Psoas muscle (tissue), 8 donors: ENCODE results near the gene RMI1. TPM values are rescaled to one million over a fixed set of nuclear protein-coding genes. Genes with fewer than 3 reads are reported as not detected.

Source experiments
- ATAC-seq, 4 donors: fragments of 200-7000 bp; cut with Tn5 transposase; one replicate each; pipeline ENCODE4 v1.9.1; 2020; ENCODE audit warnings: moderate library complexity in 3 of 4, mild to moderate bottlenecking in 2 of 4
- DNase-seq, 2 donors: peaks; one replicate each; pipeline ENCODE4 v3.0.0-alpha.2; 2020
- H3K27ac ChIP-seq: fragments of 200-600 bp; one replicate; pipeline ENCODE4 v1.8.0; 2022
- H3K27me3 ChIP-seq, 3 donors: fragments of 200-600 bp in 1 of 3; one replicate each; pipeline versions ENCODE4 v1.6.1 to v1.8.0; 2013 to 2022; ENCODE audit warnings: low read length in 2 of 3, mild to moderate bottlenecking in 2 of 3, moderate library complexity in 1 of 3; ENCODE audit not compliant: insufficient read depth in 3 of 3
- H3K36me3 ChIP-seq, 2 donors: fragments of 200-600 bp in 1 of 2; one replicate each; pipeline versions ENCODE4 v1.6.1 to v1.8.0; 2013 to 2022; ENCODE audit warnings: low read depth in 1 of 2, mild to moderate bottlenecking in 1 of 2, moderate library complexity in 1 of 2; ENCODE audit not compliant: insufficient read depth in 1 of 2
- H3K4me1 ChIP-seq: fragments of 200-600 bp; one replicate; pipeline ENCODE4 v1.8.0; 2022
- H3K4me3 ChIP-seq: fragments of 200-600 bp; one replicate; pipeline ENCODE4 v1.8.0; 2022; ENCODE audit warnings: mild to moderate bottlenecking
- H3K9me3 ChIP-seq: fragments of 200-600 bp; one replicate; pipeline ENCODE4 v1.8.0; 2022
- WGBS, 3 donors: extraction: QIAGEN DNeasy Blood & Tissue Kit; methylation state at CpG; one replicate each; pipeline versions ENCODE4 v1.1.6 to v1.1.7; 2013; 5-methylcytosine and 5-hydroxymethylcytosine counted together
- intact Hi-C, 2 donors: fragments of 100-400 bp; cut with DNase I; formaldehyde crosslinking; loops; one replicate each; pipeline versions ENCODE4 v1.11.0 to v1.14.2; 2022
- polyA plus RNA-seq, 3 donors: library from polyadenylated mRNA; stranded (reverse); fragments of 200-250 nt; gene quantifications; one replicate each; pipeline ENCODE4 v1.2.3, GENCODE V29; 2013
- total RNA-seq, 4 donors: library from RNA; stranded (reverse); fragmentation: NEBNext Ultra II Directional in 2 of 4; extraction: Animal tissue kit (Norgen Biotek cat#: 25700) in 2 of 4; gene quantifications; one replicate each; pipeline versions ENCODE4 v1.2.1 to v1.2.4, GENCODE V29; 2021 to 2023
- TF ChIP-seq, protein P1 (sequence below): fragments of 200-600 bp; IDR thresholded peaks from one replicate; pipeline ENCODE4 v1.8.0; 2022; ENCODE audit warnings: antibody characterized with exemption
- donor health status: healthy with polysubstance abuse.
- donor health status: DM: no; HTN: no; CAD: no; lungs with moderate emphysema.
- donor health status: Bipolar disorder and iron deficiency.
- donor health status: healthy.
- donor health status: DM: yes; HTN: yes; CAD: no.
- donor health status: DM: no; HTN: no; CAD: no.
- donor health status: DM: no; HTN: no; CAD: no.
- donor health status: DM: yes; HTN: yes; CAD: no.

Gene RMI1
- total and polyA plus RNA-seq, 7 donors: 2.4 to 15.1 (median 4.1) TPM

DNA sequence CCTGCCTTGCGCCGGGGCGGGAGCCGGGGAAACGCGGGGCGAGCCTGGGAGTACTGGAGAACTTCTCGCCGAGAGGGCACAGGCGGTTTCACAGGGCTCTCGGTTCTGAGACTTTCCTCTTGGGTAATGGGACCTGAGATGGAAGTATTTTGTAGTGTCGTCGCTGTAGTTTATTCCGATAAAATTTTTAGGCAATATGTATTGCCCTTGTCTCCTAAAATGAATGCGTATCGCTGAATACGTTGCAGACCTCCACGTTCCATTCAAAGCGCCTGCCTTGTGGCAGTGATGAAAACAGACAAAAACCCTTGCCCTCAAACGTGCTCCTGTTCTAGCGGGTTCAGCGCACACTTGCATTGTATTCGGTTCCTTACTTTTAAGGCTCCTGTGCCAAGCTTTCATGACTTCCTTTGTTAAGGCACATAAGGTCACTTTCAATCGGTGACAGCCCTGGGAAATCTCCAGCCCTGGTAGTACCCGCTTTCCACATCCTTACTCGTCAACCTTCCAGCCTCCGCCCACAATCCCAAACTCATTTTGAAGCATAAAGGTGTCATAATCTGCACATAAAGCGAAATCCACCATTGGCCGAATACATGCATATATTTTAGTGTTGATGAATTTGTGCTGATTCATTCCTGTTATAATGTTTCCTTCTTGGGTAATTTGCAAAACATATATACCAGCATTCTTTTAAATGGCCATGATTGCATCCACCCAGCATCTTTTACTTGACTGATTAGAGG is 694 bp downstream of the RMI1 start:
- TF ChIP-seq, protein P1, sequence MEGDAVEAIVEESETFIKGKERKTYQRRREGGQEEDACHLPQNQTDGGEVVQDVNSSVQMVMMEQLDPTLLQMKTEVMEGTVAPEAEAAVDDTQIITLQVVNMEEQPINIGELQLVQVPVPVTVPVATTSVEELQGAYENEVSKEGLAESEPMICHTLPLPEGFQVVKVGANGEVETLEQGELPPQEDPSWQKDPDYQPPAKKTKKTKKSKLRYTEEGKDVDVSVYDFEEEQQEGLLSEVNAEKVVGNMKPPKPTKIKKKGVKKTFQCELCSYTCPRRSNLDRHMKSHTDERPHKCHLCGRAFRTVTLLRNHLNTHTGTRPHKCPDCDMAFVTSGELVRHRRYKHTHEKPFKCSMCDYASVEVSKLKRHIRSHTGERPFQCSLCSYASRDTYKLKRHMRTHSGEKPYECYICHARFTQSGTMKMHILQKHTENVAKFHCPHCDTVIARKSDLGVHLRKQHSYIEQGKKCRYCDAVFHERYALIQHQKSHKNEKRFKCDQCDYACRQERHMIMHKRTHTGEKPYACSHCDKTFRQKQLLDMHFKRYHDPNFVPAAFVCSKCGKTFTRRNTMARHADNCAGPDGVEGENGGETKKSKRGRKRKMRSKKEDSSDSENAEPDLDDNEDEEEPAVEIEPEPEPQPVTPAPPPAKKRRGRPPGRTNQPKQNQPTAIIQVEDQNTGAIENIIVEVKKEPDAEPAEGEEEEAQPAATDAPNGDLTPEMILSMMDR: no peak
- intact Hi-C loops: loop anchor here (2.0 to 5.0 kb wide), 5 partner anchors 24 to 191 kb away; partner anchors contain the start of gene KIF27 (in 1 of the 2)
- WGBS, 3 donors: 2 to 3% (median 2%) methylated on average over 29 of the region's 29 CpGs
- ATAC-seq (peak in 3 of 4 donors; percentile 7 to 38 (median 26)), DNase-seq (peak in 1 of 2 donors; percentile 16)
- Histone ChIP-seq H3K36me3 (peaks cover 0 to 18% of the 10 kb centered on the region in 2 donors), H3K4me3 (peak overlapping the region; percentile 96), H3K27me3 (no peaks in the 10 kb centered on the region), H3K4me1 (peaks cover 26% of the 10 kb centered on the region), H3K9me3 (no peaks in the 10 kb centered on the region), H3K27ac (peak overlapping the region; percentile 100)

DNA sequence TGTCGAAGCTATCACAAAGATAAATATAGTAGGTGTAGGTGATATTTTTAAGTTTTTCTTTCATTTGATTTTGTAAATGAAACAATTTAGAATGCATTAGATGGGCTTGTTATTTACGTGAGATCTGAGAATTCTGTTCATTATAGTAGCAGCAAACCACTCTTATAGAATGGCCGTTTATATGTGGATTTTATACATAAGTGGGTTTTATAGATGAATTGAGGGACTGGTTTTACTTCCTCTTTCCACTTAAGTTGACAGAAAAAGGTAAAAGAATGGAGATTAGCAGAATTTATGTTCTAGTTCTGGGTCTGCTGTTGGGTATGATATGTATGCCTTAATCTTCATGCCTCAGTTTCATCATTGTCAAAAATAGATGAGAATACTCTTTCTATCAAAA is 5.6 kb downstream of the RMI1 start:
- H3K27me3 ChIP-seq: no peaks in the 10 kb centered on the region
- no peak overlapping the region for H3K4me3 ChIP-seq
- WGBS, 3 donors: 95% methylated on average over 3 of the region's 3 CpGs
- H3K36me3 ChIP-seq: no peaks in the 10 kb centered on the region
- intact Hi-C loops: no loop called here
- DNase-seq (no peak), ATAC-seq (no peak)
- H3K9me3 ChIP-seq: no peaks in the 10 kb centered on the region
- TF ChIP-seq, protein P1: no peak
- H3K27ac ChIP-seq: no peak overlapping the region
- H3K4me1 ChIP-seq: peaks cover 9% of the 10 kb centered on the region

DNA sequence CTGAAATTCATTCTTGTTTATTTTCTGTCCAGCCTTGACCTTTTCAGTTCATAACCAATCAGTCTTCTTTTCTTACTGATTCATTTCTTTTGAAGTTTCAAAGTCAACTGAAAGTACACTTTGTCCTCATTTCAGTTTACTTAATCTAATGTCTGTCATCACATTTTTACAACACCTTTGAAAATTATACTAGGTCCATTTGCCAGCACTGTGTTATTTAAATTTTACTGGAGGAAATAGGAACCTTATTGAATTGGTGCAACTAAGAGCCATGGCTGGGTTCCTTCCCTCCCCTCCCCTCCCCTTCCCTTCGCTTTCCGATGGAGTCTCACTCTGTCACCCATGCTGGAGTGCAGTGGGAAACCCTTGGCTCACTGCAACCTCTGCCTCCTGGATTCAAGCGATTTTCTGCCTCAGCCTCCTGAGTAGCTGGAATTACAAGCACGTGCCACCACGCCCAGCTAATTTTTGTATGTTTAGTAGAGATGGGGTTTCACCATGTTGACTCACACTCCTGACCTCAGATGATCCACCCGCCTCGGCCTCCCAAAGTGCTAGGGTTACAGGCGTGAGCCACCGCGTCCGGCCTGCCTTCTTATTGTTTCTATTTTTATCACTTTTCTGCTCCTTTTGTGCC is 6.3 kb downstream of the RMI1 start:
- H3K27ac ChIP-seq: no peak overlapping the region
- ATAC-seq (peak; percentile 55 to 87 (median 68)), DNase-seq (peak; percentile 19 to 59)
- no peaks in the 10 kb centered on the region for H3K27me3 ChIP-seq
- TF ChIP-seq, protein P1: no peak
- no peaks in the 10 kb centered on the region for H3K36me3 ChIP-seq
- intact Hi-C loops: no loop called here
- H3K4me3 ChIP-seq: no peak overlapping the region
- H3K4me1 ChIP-seq: peaks cover 2% of the 10 kb centered on the region
- WGBS, 3 donors: 41 to 73% (median 52%) methylated on average over 11 of the region's 11 CpGs
- no peaks in the 10 kb centered on the region for H3K9me3 ChIP-seq

DNA sequence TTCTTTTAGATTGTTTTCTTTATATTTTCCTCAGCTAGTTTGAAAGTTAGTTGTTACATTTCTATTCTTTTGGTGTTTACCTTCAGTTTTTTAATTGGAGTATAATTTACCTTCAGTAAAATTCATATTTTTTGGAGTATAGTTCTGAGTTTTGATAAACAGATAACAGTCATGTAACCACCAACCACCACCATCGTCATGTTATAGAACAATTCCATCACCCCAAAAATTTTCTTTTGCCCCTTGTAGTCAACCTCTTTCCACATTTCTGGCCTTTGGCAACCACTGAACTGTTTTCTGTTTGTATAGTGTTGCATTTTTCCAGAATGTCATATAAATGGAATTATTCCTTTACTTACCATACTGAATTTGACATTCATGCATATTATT is 6.8 kb downstream of the RMI1 start:
- Histone ChIP-seq H3K27me3 (no peaks in the 10 kb centered on the region), H3K36me3 (no peaks in the 10 kb centered on the region), H3K9me3 (no peaks in the 10 kb centered on the region), H3K4me1 (no peaks in the 10 kb centered on the region), H3K27ac (no peak overlapping the region), H3K4me3 (no peak overlapping the region)
- intact Hi-C loops: no loop called here
- DNase-seq: no peak
- ATAC-seq: no peak
- TF ChIP-seq, protein P1: no peak
- 91 to 100% (median 100%) methylated on average over 1 of the region's 1 CpG for WGBS, 3 donors
